Anterior cingulate cortex (tissue), 58 donors: ENCODE results near the gene APBA1.
"Not testable (repeated sequence)": the region's sequence is repeated elsewhere in the genome, so short reads cannot be mapped to it uniquely, and the experiment has no call there.

ENCODE experiments used
- DNase-seq, 58 donors: peaks; one replicate each; lab custom pipeline; 2025; lab: John Stamatoyannopoulos, UW

APBA1 gene

DNA sequence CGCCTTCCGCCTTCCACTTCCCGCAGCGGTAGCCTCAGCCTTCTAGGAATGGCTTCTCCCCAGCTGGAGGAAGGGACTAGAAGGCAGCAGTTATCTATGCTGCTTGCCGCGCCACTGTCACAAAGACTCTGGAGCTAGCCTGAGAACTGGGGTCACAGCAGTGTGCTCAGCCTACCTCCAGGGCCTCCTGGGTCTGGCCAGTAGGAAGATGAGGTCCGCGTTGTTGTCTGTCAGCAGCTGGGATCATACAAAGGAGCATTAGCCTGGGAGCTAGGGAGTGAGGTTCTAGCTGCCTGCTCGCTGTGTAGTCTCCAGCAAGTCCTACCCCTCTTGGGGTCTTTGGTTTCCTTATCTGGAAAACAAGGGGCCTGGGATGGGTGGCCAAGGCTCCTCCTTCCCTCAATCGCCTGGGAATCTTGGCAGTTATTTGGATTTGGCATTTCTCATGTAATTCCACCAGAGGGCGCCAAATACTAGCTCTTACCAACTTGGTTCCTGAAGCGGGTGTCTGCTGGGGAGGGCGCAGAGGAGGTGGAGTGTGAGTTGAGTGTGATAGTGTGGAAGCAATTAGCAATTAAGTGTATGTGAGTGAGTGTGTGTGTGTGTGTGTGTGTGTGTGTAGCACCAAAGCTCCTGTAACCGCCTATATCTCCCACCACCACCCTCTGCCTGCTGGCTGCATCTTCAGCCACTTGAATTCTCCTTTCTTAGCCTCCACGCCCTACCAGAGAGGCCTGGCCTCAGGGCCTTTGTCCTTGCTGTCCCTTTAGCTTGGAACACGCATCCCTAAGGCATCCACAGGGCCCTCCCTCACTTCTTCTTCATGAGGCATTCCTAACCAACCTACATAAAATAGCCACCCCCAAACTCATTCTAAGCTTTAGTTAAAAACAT is 250.0 kb downstream of the APBA1 start:
- DNase-seq: peak in 50 of 58 donors; percentile 6 to 76 (median 52)

DNA sequence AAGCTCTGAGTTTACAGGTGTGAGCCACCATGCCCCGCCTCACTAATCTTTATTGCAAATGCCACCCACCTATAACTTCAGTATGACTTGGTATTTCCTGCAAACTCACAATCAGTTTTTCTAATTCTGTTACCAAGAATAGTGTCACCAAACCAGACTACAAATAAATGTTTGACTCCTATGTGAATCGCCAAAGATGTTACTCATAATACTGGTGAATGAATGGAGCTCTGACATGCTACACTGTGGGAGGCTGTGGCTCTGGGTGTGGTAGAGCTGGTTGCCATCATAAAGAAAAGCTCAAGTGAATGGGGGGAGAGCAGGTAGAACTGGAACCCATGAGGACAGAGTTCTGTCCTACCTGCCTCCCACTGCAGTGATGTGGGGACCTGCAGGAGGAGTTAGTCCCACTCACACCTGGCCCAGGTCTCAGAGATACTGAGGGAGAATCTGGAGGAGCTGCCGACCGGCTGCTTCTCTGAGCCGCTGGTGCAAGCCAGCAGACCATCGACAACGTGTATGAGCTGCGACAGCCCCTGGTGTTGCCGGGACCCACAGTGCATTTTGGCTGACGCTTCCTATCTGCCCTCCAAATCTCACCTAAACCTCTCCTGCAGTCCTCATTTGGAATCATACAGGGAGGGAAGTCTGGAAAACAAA is 251.4 kb downstream of the APBA1 start:
- DNase-seq: no peak

DNA sequence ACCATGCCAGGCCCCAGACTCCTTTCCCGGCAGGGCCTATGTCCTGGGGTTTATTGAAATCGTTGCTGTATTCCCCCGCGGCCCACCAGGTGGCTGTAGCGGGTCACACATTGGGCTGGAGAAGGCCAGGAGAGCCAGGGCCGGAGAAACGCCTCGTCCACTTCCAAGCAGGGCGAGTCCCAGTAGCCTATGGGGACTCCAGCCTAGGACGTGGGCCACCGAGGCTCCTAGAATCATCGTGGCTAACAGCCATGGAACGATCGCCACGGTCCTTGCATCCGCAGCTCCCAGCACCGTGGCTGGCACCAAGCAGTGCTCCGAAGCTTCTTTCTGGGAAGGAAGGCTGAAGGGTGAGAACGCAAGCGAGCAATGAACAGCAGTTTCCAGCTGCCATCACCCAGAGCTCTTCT is 259.4 kb downstream of the APBA1 start:
- DNase-seq: peak in 39 of 58 donors; percentile 1 to 68 (median 30)

DNA sequence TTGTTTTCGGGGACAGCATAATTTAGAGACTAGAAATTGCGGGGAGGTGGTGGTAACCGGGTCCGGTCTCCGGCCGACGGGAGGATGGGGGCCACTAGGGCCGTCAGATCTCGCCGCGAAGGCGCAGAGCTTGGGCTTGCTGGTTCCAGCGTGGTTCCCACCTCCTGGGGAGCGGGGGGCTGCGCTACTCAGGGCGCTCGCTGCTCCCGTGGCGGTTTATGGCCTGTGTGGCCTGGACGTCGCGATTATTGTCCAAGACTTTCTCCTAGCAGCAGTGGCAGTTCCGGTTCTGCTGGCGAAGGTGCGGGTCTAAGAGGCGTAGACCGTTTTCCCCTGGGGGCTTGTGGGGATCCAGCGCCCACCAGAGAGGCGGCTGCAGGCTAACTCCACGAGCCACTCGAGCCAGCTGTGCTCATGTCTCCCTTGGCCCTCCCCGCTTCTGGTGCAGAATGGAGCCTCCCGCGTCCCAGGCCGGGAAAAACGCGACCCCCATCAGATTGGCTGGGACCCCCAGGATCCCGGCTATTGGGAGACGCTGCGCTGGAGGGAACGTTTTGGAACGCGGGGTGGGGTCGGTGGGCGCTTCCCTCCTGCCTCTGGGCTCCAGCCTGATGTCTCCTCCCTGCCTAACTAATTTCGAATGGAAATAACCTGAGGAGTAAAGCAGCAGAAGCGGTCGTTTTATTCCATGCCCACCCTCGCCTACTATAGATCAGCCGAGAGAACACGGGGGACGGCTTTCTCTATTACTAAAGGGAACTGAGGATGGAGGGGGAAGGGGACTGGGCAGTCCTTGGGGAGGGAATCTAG is 260.0 kb downstream of the APBA1 start:
- no peak for DNase-seq

DNA sequence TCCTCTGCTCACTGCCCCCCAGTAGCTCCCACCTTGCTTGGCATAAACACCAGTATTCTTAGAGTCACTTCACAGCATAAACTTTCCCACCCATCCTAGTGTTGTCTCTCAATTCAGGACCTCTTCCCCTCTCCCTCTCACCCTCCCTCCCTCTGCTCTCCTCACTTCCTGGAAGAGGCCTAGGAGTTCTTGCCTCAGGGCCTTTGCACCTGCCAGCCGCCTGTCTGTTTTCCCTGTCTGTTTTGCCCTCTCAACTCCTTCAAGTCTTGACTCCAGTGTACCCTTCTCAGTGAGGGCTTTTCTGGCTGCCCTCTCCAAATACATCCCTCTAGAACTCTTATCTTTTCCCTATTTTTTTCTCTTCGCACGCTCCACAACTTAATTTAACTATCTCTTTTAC is 260.9 kb downstream of the APBA1 start:
- DNase-seq: no peak

DNA sequence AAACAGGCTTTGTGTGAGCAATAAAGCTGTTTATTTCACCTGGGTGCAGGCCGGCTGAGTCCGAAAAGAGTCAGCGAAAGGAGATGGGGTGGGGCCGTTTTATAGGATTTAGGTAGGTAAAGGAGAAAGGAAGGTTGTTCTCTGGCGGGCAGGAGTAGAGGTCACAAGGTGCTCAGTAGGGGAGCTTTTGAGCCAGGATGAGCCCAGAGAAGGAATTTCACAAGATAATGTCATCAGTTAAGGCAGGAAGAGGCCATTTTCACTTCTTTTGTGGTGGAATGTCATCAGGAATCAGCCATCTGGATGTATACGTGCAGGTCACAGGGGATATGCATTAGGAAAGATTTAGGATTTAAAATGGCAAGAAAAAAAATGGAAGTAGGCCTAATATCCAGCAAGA is 262.2 kb downstream of the APBA1 start:
- not testable (repeated sequence) for DNase-seq

DNA sequence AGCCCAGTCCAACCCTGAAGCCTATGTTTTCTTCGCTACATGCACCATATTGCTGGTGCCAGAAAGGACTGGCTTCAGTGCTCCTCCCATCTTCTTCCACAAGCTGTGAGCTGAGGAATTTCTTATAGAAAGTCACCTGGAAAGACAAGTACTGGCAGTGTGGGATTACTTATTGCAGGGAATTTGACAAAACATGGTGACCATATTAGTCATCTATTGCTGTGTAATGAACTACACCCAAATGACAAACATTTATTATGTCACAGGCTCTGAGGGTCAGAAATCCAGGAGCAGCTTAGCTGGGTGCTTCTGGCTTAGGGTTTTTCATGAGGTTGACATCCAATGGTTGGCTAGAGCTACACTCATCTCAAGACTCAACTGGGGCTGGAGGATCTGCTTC is 271.7 kb downstream of the APBA1 start:
- no peak for DNase-seq

DNA sequence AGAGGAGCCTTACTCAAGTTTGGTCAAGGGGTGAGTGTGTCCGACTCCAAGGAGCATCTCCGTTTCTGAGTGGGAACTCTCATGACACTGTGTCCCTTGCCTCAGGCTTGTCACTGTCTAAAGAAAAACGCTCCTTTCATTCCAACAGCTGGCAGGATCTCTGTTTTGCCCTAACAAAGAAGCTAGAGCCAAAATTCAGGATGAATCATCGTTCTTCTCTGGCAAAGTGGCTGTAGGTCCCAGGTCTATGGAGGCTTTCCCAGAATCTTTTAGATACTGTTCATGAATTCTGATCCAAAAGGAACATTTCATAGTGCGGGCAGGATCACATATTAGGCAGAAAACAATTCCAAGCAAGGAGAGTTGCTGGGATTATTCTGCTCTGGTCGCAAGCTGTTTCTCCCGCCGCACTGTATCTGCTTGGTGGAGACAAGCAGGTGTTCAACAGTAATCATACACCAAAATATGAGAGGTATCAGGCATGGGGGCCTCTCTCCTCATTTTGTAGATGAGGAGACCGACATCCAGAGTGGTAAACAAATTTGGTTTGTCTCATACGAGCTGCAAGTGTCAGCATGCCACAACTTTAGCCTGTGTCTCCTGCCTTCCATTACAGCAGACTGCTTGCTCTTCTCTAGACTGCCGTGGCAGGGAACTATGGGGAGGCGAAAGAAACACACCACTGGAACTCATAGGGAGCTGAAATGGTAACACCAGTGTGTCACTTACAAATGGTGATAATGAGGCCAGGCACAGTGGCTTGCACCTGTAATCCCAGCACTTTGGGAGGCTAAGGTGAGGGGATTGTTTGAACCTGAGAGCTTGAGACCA is 274.6 kb downstream of the APBA1 start:
- peak in 19 of 58 donors; percentile 7 to 60 (median 29) for DNase-seq

DNA sequence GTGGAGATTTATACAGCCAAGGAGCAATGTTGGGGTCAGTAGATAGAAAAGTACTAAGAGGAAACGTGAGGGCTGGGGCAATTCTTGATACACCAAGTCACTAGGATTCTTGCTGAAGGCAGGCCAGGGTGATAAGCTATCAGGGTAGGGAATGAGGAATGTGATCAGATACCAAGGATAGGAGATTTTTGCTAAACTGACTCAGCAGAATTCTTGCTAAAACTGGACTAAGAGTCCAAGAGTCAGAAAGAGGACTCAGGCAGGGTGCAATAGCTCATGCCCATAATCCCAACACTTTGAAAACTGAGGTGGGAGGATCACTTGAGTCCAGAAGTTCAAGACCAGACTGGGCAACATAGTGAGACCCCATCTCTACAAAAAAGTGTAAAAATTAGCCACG is 275.4 kb downstream of the APBA1 start:
- no peak for DNase-seq

DNA sequence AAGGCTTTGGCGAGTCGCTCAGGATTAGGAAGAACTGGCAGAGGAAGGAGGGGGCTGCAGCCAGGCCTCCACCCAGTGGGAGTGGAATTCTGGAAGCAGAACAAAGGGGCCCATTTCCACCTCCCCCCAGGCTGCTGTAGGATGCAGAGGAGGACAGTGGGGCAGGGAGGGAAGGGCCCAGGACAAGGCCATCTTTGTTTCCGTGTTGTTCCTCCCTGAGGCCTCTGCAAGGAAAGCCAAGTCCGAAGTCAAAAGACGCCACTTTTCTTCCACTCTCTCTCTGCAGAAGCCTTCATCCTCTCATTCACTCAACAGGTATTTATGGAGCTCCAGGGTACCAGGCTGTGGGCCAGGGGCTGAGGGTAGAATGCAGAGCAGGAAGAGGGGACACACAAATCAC is 276.5 kb downstream of the APBA1 start:
- DNase-seq: peak in 32 of 58 donors; percentile 7 to 77 (median 26)

DNA sequence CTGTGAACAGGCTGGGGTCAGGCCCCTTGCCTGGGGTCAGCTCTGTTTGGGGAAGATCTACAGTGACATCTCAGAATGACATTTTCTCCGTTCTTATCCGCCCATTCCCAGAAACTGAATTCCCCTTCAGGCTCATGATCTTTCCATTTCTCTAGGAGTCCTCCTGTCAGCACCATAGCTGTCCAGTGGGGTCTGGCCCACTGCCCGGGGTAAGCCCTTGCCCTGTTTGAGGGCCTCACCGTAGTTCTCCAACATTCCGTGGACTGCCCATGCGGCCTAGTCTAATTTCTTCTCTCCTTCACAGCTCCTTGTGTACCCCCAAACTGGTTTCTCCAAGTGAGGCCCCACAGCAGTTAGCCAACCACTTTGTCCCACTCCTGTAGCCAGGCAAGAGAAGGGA is 278.7 kb downstream of the APBA1 start:
- no peak for DNase-seq

DNA sequence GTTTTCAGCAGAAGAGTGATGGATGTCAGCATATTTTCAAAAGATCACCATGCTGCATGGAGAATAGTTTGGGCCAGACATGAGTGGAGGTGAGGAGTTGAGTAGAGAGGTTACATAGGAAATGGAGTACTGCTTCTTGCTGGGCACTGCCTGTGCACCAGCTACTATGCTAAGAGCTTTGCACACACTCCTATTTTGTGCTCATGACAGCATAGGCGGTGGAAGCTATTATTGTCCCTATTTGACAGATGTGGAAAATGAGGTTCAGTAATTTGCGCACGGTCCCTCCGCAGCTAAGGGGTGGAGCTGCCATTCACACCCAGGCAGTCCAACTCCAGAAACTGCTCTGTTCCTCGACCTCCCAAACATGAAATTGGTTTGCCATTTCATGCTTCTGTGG is 279.3 kb downstream of the APBA1 start:
- DNase-seq: no peak

DNA sequence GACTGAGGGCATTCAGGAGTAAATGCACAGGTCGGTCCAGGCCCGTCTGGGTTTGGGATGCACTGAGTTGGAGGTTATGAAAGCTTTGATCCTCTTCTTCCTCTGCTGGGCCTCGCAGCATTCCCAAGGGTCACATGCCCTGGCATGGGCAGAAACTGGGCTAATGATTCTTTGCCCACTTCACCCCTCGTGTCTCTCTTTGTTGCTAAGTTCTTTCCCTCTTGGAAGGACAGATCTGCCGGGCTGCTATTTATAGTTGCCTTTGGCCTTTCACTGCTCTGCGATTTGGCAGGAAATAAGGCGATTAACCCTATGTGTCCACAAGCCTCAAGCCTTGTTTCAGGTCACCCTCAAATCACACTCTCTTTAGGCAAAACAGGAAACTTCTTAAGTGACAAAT is 280.2 kb downstream of the APBA1 start:
- peak in 34 of 58 donors; percentile 3 to 73 (median 38) for DNase-seq

DNA sequence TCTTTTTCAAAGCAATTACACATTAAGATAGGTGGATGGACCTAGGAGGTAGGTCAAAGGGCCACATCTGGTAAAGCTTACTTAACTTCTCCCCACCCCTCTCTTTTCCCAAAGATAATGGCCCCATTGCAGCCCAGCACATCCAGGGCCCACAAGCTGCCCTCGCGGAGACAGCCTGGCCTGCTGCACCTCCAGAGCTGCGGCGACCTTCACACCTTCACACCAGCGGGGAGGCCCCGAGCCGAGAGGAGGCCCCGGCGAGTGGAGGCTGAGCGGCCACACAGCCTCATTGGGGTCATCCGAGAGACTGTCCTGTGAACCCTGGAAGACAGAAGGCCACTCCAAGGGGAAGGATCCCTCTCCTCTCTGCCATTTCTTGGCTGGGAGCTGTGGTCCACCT is 280.7 kb downstream of the APBA1 start:
- DNase-seq: no peak

DNA sequence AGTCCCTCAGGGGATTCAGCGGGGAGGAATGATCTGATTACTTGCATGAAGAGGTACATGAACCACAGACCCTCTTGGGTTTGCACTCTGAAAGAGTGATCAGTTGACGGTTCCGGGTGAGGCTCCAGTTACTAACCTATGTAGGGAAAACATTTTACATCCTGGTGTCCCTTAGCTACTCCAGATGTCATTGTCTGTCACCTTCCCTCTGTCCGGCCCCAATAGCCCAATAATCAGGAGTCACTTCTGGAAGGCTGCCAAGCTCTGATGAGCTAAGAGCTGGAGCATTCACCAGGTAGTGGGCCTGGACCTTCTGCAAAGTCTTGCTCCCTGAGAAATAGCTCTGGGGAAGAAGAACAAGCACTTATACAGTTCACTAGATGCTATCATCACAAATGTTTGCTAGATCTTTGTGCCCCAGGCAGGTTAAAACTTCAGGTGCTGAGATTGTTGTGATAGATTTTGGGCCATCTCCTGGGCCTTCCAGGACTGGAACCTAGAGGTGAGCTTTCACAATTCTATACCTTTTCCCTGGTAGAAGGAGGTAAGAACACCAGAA is 282.7 kb downstream of the APBA1 start:
- DNase-seq: no peak

DNA sequence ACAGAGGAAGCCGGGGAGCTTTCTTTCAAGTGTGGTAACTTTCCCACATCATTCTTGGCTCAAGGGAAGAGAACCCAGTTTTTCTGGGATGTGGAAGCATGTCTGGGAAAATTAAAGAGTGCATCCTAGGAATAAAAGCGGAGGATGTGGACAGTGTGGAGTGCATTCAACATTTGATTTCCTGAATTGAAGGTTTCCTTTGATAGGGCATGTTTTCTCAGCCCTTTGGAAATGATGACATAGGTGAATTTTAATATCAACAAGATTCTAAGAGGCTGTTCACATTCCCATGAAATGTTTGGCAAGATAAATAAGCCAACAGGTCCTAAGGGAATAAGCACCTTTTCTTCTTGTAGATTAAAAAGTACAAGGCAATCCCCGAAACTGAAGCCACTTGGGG is 283.6 kb downstream of the APBA1 start:
- no peak for DNase-seq

DNA sequence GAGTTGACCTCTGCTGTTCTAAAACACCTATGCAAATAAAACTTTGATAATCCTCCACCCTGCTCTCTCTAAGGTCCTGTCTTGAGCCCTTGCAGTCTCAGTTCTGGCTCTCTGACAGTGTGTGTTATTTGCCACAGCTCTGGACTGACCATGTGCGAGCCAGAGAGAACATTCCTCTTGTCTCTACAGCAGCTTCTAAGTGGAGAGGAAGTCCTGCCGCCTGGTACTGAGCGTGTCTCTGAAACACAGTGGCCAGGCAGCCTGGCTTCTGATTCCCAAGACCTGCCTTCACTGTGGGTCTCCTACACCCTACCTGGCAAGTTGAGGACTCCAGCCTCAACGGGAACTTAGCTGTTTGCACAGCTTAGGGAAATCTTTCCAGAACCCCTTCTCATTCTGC is 285.5 kb downstream of the APBA1 start:
- no peak for DNase-seq

DNA sequence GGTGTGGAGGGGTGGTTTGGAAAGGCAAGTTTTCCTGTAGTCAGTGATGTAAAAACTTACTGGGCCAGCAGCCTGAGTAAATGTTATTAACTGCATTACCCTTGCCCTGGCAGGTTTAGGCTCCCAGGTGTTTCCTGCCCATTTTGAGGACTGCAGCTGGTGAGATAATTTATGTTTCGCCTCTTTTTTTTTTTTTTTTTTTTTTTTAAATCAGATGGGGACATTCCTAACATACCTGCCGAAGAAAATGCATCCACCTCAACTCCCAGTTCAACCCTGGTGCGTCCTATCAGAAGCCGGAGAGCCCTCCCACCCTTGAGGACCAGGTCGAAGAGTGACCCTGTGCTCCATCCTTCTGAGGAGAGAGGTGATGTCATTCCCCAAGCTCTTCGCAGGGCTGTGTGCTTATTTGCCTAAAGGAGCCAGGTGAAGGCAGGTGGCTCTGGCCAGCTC is 286.6 kb downstream of the APBA1 start:
- DNase-seq: no peak

DNA sequence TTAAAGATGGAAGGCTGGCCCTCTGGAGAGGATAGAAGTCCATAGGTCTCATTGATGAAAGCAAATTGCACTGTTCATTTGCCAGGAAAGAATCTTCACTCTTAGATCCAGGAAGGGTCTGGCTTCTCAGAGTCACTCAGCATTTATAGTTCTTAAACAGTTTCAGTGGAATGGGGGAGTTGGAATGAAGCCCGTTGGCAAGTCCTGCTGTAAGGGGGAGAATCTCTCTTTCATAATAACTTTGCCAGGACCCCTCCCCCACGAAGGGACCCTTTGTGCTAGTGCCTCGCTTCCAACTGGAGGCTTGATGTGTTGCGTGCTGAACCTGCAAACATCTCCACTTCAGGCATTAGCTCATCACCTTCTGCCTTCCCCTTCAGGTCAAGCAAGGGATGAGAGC is 290.0 kb downstream of the APBA1 start:
- DNase-seq: no peak

DNA sequence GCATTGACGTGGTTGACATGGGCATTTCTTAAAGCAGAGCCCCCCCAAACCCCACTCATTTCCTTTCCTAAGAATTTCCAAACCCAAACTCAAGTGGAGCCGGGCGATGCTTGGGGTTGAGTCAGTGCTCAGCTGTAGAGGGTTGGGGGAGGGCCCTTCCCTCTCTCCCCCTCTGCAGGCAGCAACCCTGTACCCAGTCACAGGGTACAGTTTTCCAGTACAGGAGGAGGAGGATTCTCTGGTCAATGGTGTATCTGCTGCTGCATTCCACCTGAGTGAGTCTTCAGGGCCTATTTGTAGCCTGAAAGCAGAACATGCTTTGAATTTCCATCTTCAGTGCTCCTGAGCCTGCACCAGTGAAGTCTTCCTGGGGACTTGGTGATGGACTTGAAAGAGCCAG is 291.4 kb downstream of the APBA1 start:
- no peak for DNase-seq
